GM12878 (cell line): ENCODE results near the gene KAT2B. TPM values are rescaled to one million over a fixed set of nuclear protein-coding genes. Genes with fewer than 3 reads are reported as not detected.
A peak's percentile ranks its signal among the peaks of the same experiment; 100 is the strongest.

Experiments
- ATAC-seq: fragments of 200-7000 bp; cut with Tn5 transposase; 3 replicates; pipeline ENCODE4 v1.9.1; 2020; ENCODE audit warnings: mild to moderate bottlenecking, moderate library complexity
- BruUV-seq: library from RNA; stranded (reverse); fragments of 400-500 nt; replicated peaks from 2 replicates; lab custom pipeline; 2021; lab: Mats Ljungman, UMichigan
- CTCF ChIA-PET: fragments of 300-600 bp; sonication (Branson Sonifier 250); formaldehyde crosslinking; extraction: SDS; loops from one replicate; lab custom pipeline; 2021; ENCODE audit warnings: inconsistent platforms; lab: Yijun Ruan, JAX
- POLR2A ChIA-PET: fragments of 350-600 bp; formaldehyde crosslinking; extraction: SDS; loops from one replicate; lab custom pipeline; 2021; ENCODE audit warnings: inconsistent platforms; lab: Charles Lee
- RAD21 ChIA-PET: fragments of 300-600 bp; sonication (Branson Sonifier 250); formaldehyde crosslinking; loops from one replicate; lab custom pipeline; 2023; ENCODE audit warnings: antibody characterized with exemption; ENCODE audit not compliant: unreplicated experiment; lab: Charles Lee
- SMC1A ChIA-PET: fragments of 300-600 bp; sonication (Branson Sonifier 250); formaldehyde crosslinking; loops from one replicate; lab custom pipeline; 2023; ENCODE audit not compliant: unreplicated experiment, uncharacterized antibody; lab: Charles Lee
- DNase-seq: peaks from one replicate; pipeline ENCODE4 v3.0.0-alpha.2; 2011; ENCODE audit warnings: low read depth, low spot score
- FAIRE-seq: peaks from 3 replicates; lab custom pipeline; 2011; peaks lifted over from hg19 to GRCh38; lab: Jason Lieb, UNC
- H2AFZ ChIP-seq: 2 replicates; pipeline ENCODE4 v1.6.0; 2011; ENCODE audit warnings: low read depth, low read length, control low read depth; ENCODE audit not compliant: control insufficient read depth
- H3K27ac ChIP-seq: 2 replicates; pipeline ENCODE4 v1.5.1; 2011; ENCODE audit warnings: control low read depth; ENCODE audit not compliant: control insufficient read depth, insufficient read depth
- H3K27me3 ChIP-seq, 2 experiments: replicated peaks in 1 of 2; 2 replicates each; pipeline versions ENCODE4 v1.6.0 to v1.6.1; 2011; ENCODE audit warnings: low read length in 1 of 2; ENCODE audit not compliant: control insufficient read depth in 2 of 2, insufficient read depth in 2 of 2
- H3K36me3 ChIP-seq, 2 experiments: 2 replicates each; pipeline ENCODE4 v1.5.1; 2011; ENCODE audit warnings: low read length in 1 of 2; ENCODE audit not compliant: control insufficient read depth in 2 of 2, insufficient read depth in 2 of 2
- H3K4me1 ChIP-seq: 2 replicates; pipeline ENCODE4 v1.6.1; 2011; ENCODE audit warnings: mild to moderate bottlenecking, low read length, moderate library complexity, mixed read lengths; ENCODE audit not compliant: control insufficient read depth, insufficient read depth
- H3K4me2 ChIP-seq: 2 replicates; pipeline ENCODE4 v1.6.0; 2011; ENCODE audit warnings: control low read depth; ENCODE audit not compliant: control insufficient read depth, insufficient read depth
- H3K4me3 ChIP-seq: fragments of 200-600 bp; sonication (generic); 2 replicates; pipeline ENCODE4 v1.5.1; 2016
- H3K79me2 ChIP-seq: 2 replicates; pipeline ENCODE4 v1.6.0; 2011; ENCODE audit warnings: low read length; ENCODE audit not compliant: control insufficient read depth, insufficient read depth
- H3K9ac ChIP-seq: 2 replicates; pipeline ENCODE4 v1.8.0; 2011; ENCODE audit warnings: low read length, control low read depth, mixed read lengths; ENCODE audit not compliant: control insufficient read depth, insufficient read depth
- H3K9me3 ChIP-seq: replicated peaks from 3 replicates; pipeline ENCODE4 v1.5.1; 2011; ENCODE audit warnings: mild to moderate bottlenecking, low read length; ENCODE audit not compliant: control insufficient read depth, insufficient read depth
- H4K20me1 ChIP-seq: 2 replicates; pipeline ENCODE4 v1.6.0; 2011; ENCODE audit not compliant: control insufficient read depth, insufficient read depth
- BRCA1 ChIP-seq: IDR thresholded peaks from 2 replicates; pipeline ENCODE4 v1.6.1; 2011; ENCODE audit warnings: low read depth, low read length, improper control_type of control experiment
- E2F8 ChIP-seq: fragments of 450-650 bp; IDR thresholded peaks from 2 replicates; pipeline ENCODE4 v1.6.1; 2018; ENCODE audit warnings: mild to moderate bottlenecking, low read depth, moderate library complexity; ENCODE audit not compliant: partially characterized antibody
- MEF2B ChIP-seq: fragments of 450-650 bp; IDR thresholded peaks from 2 replicates; pipeline ENCODE4 v1.6.1; 2018; ENCODE audit warnings: mild to moderate bottlenecking, moderate library complexity; ENCODE audit not compliant: partially characterized antibody, poor library complexity, severe bottlenecking
- MTA3 ChIP-seq: IDR thresholded peaks from 2 replicates; pipeline ENCODE4 v1.6.1; 2012; ENCODE audit warnings: low read length, inconsistent platforms, borderline replicate concordance
- NFYB ChIP-seq: IDR thresholded peaks from 2 replicates; pipeline ENCODE4 v1.6.1; 2011; ENCODE audit warnings: low read depth, mild to moderate bottlenecking, low read length, improper control_type of control experiment, moderate library complexity; ENCODE audit not compliant: insufficient read depth
- WGBS: methylation state at CpG from one replicate; pipeline ENCODE4 v1.1.6; 2016; ENCODE audit warnings: low lambda C conversion rate; ENCODE audit not compliant: insufficient replicate concordance, insufficient coverage; ENCODE audit errors: missing lambda C conversion rate; 5-methylcytosine and 5-hydroxymethylcytosine counted together
- in situ Hi-C: fragments of 300-500 bp; cut with MboI; formaldehyde crosslinking; loops from 9 replicates; pipeline ENCODE4 v1.14.3; 2018; ENCODE audit warnings: mixed read lengths
- intact Hi-C: fragments of 100-400 bp; cut with micrococcal nuclease; formaldehyde crosslinking; loops from one replicate; pipeline ENCODE4 v1.14.2; 2022; ENCODE audit not compliant: unreplicated experiment
- polyA plus RNA-seq, 11 experiments: library from polyadenylated mRNA; depleted of rRNA in 4 of 11; unstranded in 6 of 11; stranded (reverse) in 5 of 11; fragments of >200 nt; fragmentation: Nextera tagmentation in 4 of 11; fragmentation: Illumina TruSeq in 1 of 11; extraction: Ambion mirVana in 4 of 11; extraction: Trizol in 1 of 11; gene quantifications; 1 replicate in 1 of 11; 2 replicates in 10 of 11; pipeline versions ENCODE4 v1.2.1 to v1.2.3, GENCODE V29; 2011 to 2016; ENCODE audit warnings: inconsistent platforms in 2 of 11, missing spikeins in 2 of 11, low read depth in 1 of 11
- total RNA-seq, 4 experiments: library from RNA; depleted of rRNA in 3 of 4; stranded (reverse); fragments of >200 nt in 3 of 4; fragmentation: Illumina TruSeq in 1 of 4; extraction: Trizol in 1 of 4; gene quantifications; 2 replicates each; pipeline versions ENCODE4 v1.2.1 to v1.2.3, GENCODE V29; 2013 to 2021
- TF ChIP-seq, protein P1 (sequence below): fragments of 450-650 bp; IDR thresholded peaks from 2 replicates; pipeline ENCODE4 v1.6.1; 2017; ENCODE audit warnings: low read depth, mild to moderate bottlenecking, moderate library complexity

The KAT2B gene
- total and polyA plus RNA-seq, 10 of the 15 experiments (the other 5 are each of a cell fraction or from before 2014, with no cell fraction given), result 2.9 to 15.2 (median 10.2) TPM

DNA sequence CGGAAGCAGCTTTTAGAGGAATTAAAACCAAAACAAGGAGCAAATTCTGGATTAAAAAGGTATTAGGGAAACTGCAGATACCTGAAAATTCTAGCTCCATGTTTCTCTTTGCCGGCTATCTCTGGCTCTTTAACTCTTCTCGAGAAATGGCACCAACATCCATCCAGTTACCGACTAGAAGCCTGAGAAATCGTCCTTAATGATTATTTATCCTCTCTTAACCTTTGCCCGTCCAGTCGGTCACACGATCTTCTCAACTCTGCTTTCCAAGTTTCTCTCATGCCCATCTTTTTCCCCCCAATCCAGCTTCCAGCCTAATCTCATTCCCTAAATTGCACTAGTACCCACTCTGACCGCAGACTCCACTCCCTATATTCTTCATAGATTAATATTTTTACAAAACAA, 146.4 kb downstream of the KAT2B start (continued):
- TF ChIP-seq NFYB (no peak), E2F8 (peak; percentile 19)
- TF ChIP-seq, protein P1, sequence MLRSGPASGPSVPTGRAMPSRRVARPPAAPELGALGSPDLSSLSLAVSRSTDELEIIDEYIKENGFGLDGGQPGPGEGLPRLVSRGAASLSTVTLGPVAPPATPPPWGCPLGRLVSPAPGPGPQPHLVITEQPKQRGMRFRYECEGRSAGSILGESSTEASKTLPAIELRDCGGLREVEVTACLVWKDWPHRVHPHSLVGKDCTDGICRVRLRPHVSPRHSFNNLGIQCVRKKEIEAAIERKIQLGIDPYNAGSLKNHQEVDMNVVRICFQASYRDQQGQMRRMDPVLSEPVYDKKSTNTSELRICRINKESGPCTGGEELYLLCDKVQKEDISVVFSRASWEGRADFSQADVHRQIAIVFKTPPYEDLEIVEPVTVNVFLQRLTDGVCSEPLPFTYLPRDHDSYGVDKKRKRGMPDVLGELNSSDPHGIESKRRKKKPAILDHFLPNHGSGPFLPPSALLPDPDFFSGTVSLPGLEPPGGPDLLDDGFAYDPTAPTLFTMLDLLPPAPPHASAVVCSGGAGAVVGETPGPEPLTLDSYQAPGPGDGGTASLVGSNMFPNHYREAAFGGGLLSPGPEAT, result peak; percentile 10; the same call in 1 of the 2 replicates

GRCh38 chr3:20190991-20191390, 150.7 kb downstream of the KAT2B start:
- no TSS peak for BruUV-seq
- DNase-seq, result no peak
- ChIA-PET RAD21 (no interaction called here), SMC1A (no interaction called here), CTCF (no interaction called here), POLR2A (no interaction called here)
- H4K20me1 ChIP-seq, result no peaks in the 10 kb centered on the region
- H3K79me2 ChIP-seq, result peaks cover 1% of the 10 kb centered on the region; the same call in 1 of the 2 replicates
- no peak overlapping the region for H3K9ac ChIP-seq
- 70% methylated on average over 5 of the region's 5 CpGs for WGBS
- H3K9me3 ChIP-seq, result no peaks in the 10 kb centered on the region
- no peak overlapping the region for H3K4me3 ChIP-seq
- H3K27me3 ChIP-seq, result no peaks in the 10 kb centered on the region
- no peak for FAIRE-seq
- H3K4me1 ChIP-seq, result no peaks in the 10 kb centered on the region
- in situ Hi-C loops, result no loop called here
- TF ChIP-seq MTA3 (no peak), MEF2B (no peak), BRCA1 (no peak)
- TF ChIP-seq, all 136 proteins: peak for 0
- no peak overlapping the region for H3K4me2 ChIP-seq
- ATAC-seq, result no peak
- H2AFZ ChIP-seq, result no peak overlapping the region
- H3K36me3 ChIP-seq, result no peaks in the 10 kb centered on the region
- no peak overlapping the region for H3K27ac ChIP-seq
- intact Hi-C loops, result no loop called here
